ENCODE results near the gene ZNF214.
"Not testable (repeated sequence)": the region's sequence is repeated elsewhere in the genome, so short reads cannot be mapped to it uniquely, and the experiment has no call there.

The ZNF214 gene

GRCh38 chr11:6991227-6991626, 28.9 kb downstream of the ZNF214 start:
- WGBS (ENCODE audit: insufficient coverage), result 88% methylated on average over 6 of the region's 6 CpGs
- CTCF ChIA-PET, result interaction anchor here (1.5 kb wide), 1 partner anchor 33 kb away, joined by 3 read pairs; no protein-coding TSS in a partner anchor
- peak in 1 of 3 donors; percentile 6 for DNase-seq
- POLR2A ChIA-PET, result no interaction called here
- Histone ChIP-seq H3K36me3 (ENCODE audit: control insufficient read depth in 4 of 4, insufficient read depth in 4 of 4, low read length in 3 of 4) (no peaks in the 10 kb centered on the region), H3K27me3 (replicated peaks in 2 of 5; ENCODE audit: control insufficient read depth in 4 of 5, insufficient read depth in 5 of 5, low read length in 4 of 5) (no peaks in the 10 kb centered on the region), H3K27ac (ENCODE audit: insufficient read depth in 1 of 2, low read depth in 1 of 2, low read length in 2 of 2, poor library complexity in 1 of 2, severe bottlenecking in 2 of 2) (no peak overlapping the region), H3K9me3 (ENCODE audit: control extremely low read depth in 1 of 5, control insufficient read depth in 4 of 5, insufficient read depth in 2 of 5, low read depth in 1 of 5, low read length in 4 of 5) (peaks cover 0 to 2% (median 0%) of the 10 kb centered on the region in 5 experiments), H3K4me1 (ENCODE audit: control extremely low read depth in 1 of 4, control insufficient read depth in 4 of 4, insufficient read depth in 4 of 4, low read length in 3 of 4) (no peaks in the 10 kb centered on the region), H3K4me3 (ENCODE audit: control insufficient read depth in 1 of 7, extremely low read depth in 1 of 7, insufficient read depth in 4 of 7, low read depth in 2 of 7, low read length in 6 of 7) (no peak overlapping the region)

- CTCF ChIA-PET, result no interaction called here
- H3K27me3 ChIP-seq (replicated peaks in 2 of 5; ENCODE audit: control insufficient read depth in 4 of 5, insufficient read depth in 5 of 5, low read length in 4 of 5), result no peaks in the 10 kb centered on the region
- no peak overlapping the region for H3K27ac ChIP-seq (ENCODE audit: insufficient read depth in 1 of 2, low read depth in 1 of 2, low read length in 2 of 2, poor library complexity in 1 of 2, severe bottlenecking in 2 of 2)
- no peaks in the 10 kb centered on the region for H3K4me1 ChIP-seq (ENCODE audit: control extremely low read depth in 1 of 4, control insufficient read depth in 4 of 4, insufficient read depth in 4 of 4, low read length in 3 of 4)
- H3K9me3 ChIP-seq (ENCODE audit: control extremely low read depth in 1 of 5, control insufficient read depth in 4 of 5, insufficient read depth in 2 of 5, low read depth in 1 of 5, low read length in 4 of 5), result peaks cover 0 to 3% (median 0%) of the 10 kb centered on the region in 5 experiments
- H3K4me3 ChIP-seq (ENCODE audit: control insufficient read depth in 1 of 7, extremely low read depth in 1 of 7, insufficient read depth in 4 of 7, low read depth in 2 of 7, low read length in 6 of 7), result no peak overlapping the region
- no peak for DNase-seq
- POLR2A ChIA-PET, result no interaction called here
- no peaks in the 10 kb centered on the region for H3K36me3 ChIP-seq (ENCODE audit: control insufficient read depth in 4 of 4, insufficient read depth in 4 of 4, low read length in 3 of 4)
Observed at GRCh38 chr11:6988506-6988905, 31.6 kb downstream of the ZNF214 start.

GRCh38 chr11:6986487-6986886, 33.7 kb downstream of the ZNF214 start:
- 80% methylated on average over 1 of the region's 1 CpG for WGBS (ENCODE audit: insufficient coverage)
- POLR2A ChIA-PET, result no interaction called here
- Histone ChIP-seq H3K36me3 (ENCODE audit: control insufficient read depth in 4 of 4, insufficient read depth in 4 of 4, low read length in 3 of 4) (no peaks in the 10 kb centered on the region), H3K4me3 (ENCODE audit: control insufficient read depth in 1 of 7, extremely low read depth in 1 of 7, insufficient read depth in 4 of 7, low read depth in 2 of 7, low read length in 6 of 7) (no peak overlapping the region), H3K9me3 (ENCODE audit: control extremely low read depth in 1 of 5, control insufficient read depth in 4 of 5, insufficient read depth in 2 of 5, low read depth in 1 of 5, low read length in 4 of 5) (peaks cover 0 to 3% (median 0%) of the 10 kb centered on the region in 5 experiments), H3K27me3 (replicated peaks in 2 of 5; ENCODE audit: control insufficient read depth in 4 of 5, insufficient read depth in 5 of 5, low read length in 4 of 5) (no peaks in the 10 kb centered on the region), H3K27ac (ENCODE audit: insufficient read depth in 1 of 2, low read depth in 1 of 2, low read length in 2 of 2, poor library complexity in 1 of 2, severe bottlenecking in 2 of 2) (no peak overlapping the region), H3K4me1 (ENCODE audit: control extremely low read depth in 1 of 4, control insufficient read depth in 4 of 4, insufficient read depth in 4 of 4, low read length in 3 of 4) (no peaks in the 10 kb centered on the region)
- CTCF ChIA-PET, result no interaction called here
- DNase-seq, result no peak

- Histone ChIP-seq H3K4me1 (ENCODE audit: control extremely low read depth in 1 of 4, control insufficient read depth in 4 of 4, insufficient read depth in 4 of 4, low read length in 3 of 4) (no peaks in the 10 kb centered on the region), H3K36me3 (ENCODE audit: control insufficient read depth in 4 of 4, insufficient read depth in 4 of 4, low read length in 3 of 4) (no peaks in the 10 kb centered on the region), H3K27me3 (replicated peaks in 2 of 5; ENCODE audit: control insufficient read depth in 4 of 5, insufficient read depth in 5 of 5, low read length in 4 of 5) (no peaks in the 10 kb centered on the region), H3K9me3 (ENCODE audit: control extremely low read depth in 1 of 5, control insufficient read depth in 4 of 5, insufficient read depth in 2 of 5, low read depth in 1 of 5, low read length in 4 of 5) (no peaks in the 10 kb centered on the region), H3K27ac (ENCODE audit: insufficient read depth in 1 of 2, low read depth in 1 of 2, low read length in 2 of 2, poor library complexity in 1 of 2, severe bottlenecking in 2 of 2) (no peak overlapping the region), H3K4me3 (ENCODE audit: control insufficient read depth in 1 of 7, extremely low read depth in 1 of 7, insufficient read depth in 4 of 7, low read depth in 2 of 7, low read length in 6 of 7) (no peak overlapping the region)
- DNase-seq, result no peak
- WGBS (ENCODE audit: insufficient coverage), result no CpG with 5 or more reads among the region's 2 CpGs
- POLR2A ChIA-PET, result no interaction called here
- CTCF ChIA-PET, result no interaction called here
Observed at GRCh38 chr11:6979365-6979764, 40.8 kb downstream of the ZNF214 start.

GRCh38 chr11:6969854-6970253, 50.3 kb downstream of the ZNF214 start:
- WGBS (ENCODE audit: insufficient coverage), result 96% methylated on average over 3 of the region's 4 CpGs
- H3K27ac ChIP-seq (ENCODE audit: insufficient read depth in 1 of 2, low read depth in 1 of 2, low read length in 2 of 2, poor library complexity in 1 of 2, severe bottlenecking in 2 of 2); POLR2A ChIA-PET; H3K36me3 ChIP-seq (ENCODE audit: control insufficient read depth in 4 of 4, insufficient read depth in 4 of 4, low read length in 3 of 4); CTCF ChIA-PET; H3K9me3 ChIP-seq (ENCODE audit: control extremely low read depth in 1 of 5, control insufficient read depth in 4 of 5, insufficient read depth in 2 of 5, low read depth in 1 of 5, low read length in 4 of 5); DNase-seq; H3K27me3 ChIP-seq (replicated peaks in 2 of 5; ENCODE audit: control insufficient read depth in 4 of 5, insufficient read depth in 5 of 5, low read length in 4 of 5); H3K4me1 ChIP-seq (ENCODE audit: control extremely low read depth in 1 of 4, control insufficient read depth in 4 of 4, insufficient read depth in 4 of 4, low read length in 3 of 4); H3K4me3 ChIP-seq (ENCODE audit: control insufficient read depth in 1 of 7, extremely low read depth in 1 of 7, insufficient read depth in 4 of 7, low read depth in 2 of 7, low read length in 6 of 7): not testable (repeated sequence)

- Histone ChIP-seq H3K36me3 (ENCODE audit: control insufficient read depth in 4 of 4, insufficient read depth in 4 of 4, low read length in 3 of 4) (no peaks in the 10 kb centered on the region), H3K27ac (ENCODE audit: insufficient read depth in 1 of 2, low read depth in 1 of 2, low read length in 2 of 2, poor library complexity in 1 of 2, severe bottlenecking in 2 of 2) (no peak overlapping the region), H3K4me1 (ENCODE audit: control extremely low read depth in 1 of 4, control insufficient read depth in 4 of 4, insufficient read depth in 4 of 4, low read length in 3 of 4) (no peaks in the 10 kb centered on the region), H3K4me3 (ENCODE audit: control insufficient read depth in 1 of 7, extremely low read depth in 1 of 7, insufficient read depth in 4 of 7, low read depth in 2 of 7, low read length in 6 of 7) (no peak overlapping the region), H3K27me3 (replicated peaks in 2 of 5; ENCODE audit: control insufficient read depth in 4 of 5, insufficient read depth in 5 of 5, low read length in 4 of 5) (no peaks in the 10 kb centered on the region), H3K9me3 (ENCODE audit: control extremely low read depth in 1 of 5, control insufficient read depth in 4 of 5, insufficient read depth in 2 of 5, low read depth in 1 of 5, low read length in 4 of 5) (no peaks in the 10 kb centered on the region)
- WGBS (ENCODE audit: insufficient coverage), result no CpG with 5 or more reads among the region's 1 CpG
- DNase-seq, result no peak
- CTCF ChIA-PET, result no interaction called here
- POLR2A ChIA-PET, result no interaction called here
Observed at GRCh38 chr11:6968816-6969215, 51.3 kb downstream of the ZNF214 start.

- Histone ChIP-seq H3K36me3 (ENCODE audit: control insufficient read depth in 4 of 4, insufficient read depth in 4 of 4, low read length in 3 of 4) (no peaks in the 10 kb centered on the region), H3K27ac (ENCODE audit: insufficient read depth in 1 of 2, low read depth in 1 of 2, low read length in 2 of 2, poor library complexity in 1 of 2, severe bottlenecking in 2 of 2) (no peak overlapping the region), H3K4me1 (ENCODE audit: control extremely low read depth in 1 of 4, control insufficient read depth in 4 of 4, insufficient read depth in 4 of 4, low read length in 3 of 4) (no peaks in the 10 kb centered on the region), H3K27me3 (replicated peaks in 2 of 5; ENCODE audit: control insufficient read depth in 4 of 5, insufficient read depth in 5 of 5, low read length in 4 of 5) (no peaks in the 10 kb centered on the region), H3K4me3 (ENCODE audit: control insufficient read depth in 1 of 7, extremely low read depth in 1 of 7, insufficient read depth in 4 of 7, low read depth in 2 of 7, low read length in 6 of 7) (no peak overlapping the region), H3K9me3 (ENCODE audit: control extremely low read depth in 1 of 5, control insufficient read depth in 4 of 5, insufficient read depth in 2 of 5, low read depth in 1 of 5, low read length in 4 of 5) (no peaks in the 10 kb centered on the region)
- WGBS (ENCODE audit: insufficient coverage), result no CpG with 5 or more reads among the region's 1 CpG
- no peak for DNase-seq
- ChIA-PET CTCF (no interaction called here), POLR2A (no interaction called here)
Observed at GRCh38 chr11:6962673-6963072, 57.5 kb downstream of the ZNF214 start.

GRCh38 chr11:6962141-6962540, 58.0 kb downstream of the ZNF214 start:
- no peaks in the 10 kb centered on the region for H3K4me1 ChIP-seq (ENCODE audit: control extremely low read depth in 1 of 4, control insufficient read depth in 4 of 4, insufficient read depth in 4 of 4, low read length in 3 of 4)
- POLR2A ChIA-PET, result no interaction called here
- H3K27ac ChIP-seq (ENCODE audit: insufficient read depth in 1 of 2, low read depth in 1 of 2, low read length in 2 of 2, poor library complexity in 1 of 2, severe bottlenecking in 2 of 2), result no peak overlapping the region
- H3K4me3 ChIP-seq (ENCODE audit: control insufficient read depth in 1 of 7, extremely low read depth in 1 of 7, insufficient read depth in 4 of 7, low read depth in 2 of 7, low read length in 6 of 7), result no peak overlapping the region
- no peaks in the 10 kb centered on the region for H3K9me3 ChIP-seq (ENCODE audit: control extremely low read depth in 1 of 5, control insufficient read depth in 4 of 5, insufficient read depth in 2 of 5, low read depth in 1 of 5, low read length in 4 of 5)
- H3K27me3 ChIP-seq (replicated peaks in 2 of 5; ENCODE audit: control insufficient read depth in 4 of 5, insufficient read depth in 5 of 5, low read length in 4 of 5), result no peaks in the 10 kb centered on the region
- CTCF ChIA-PET, result no interaction called here
- DNase-seq, result no peak
- no peaks in the 10 kb centered on the region for H3K36me3 ChIP-seq (ENCODE audit: control insufficient read depth in 4 of 4, insufficient read depth in 4 of 4, low read length in 3 of 4)
